Activated B cell treated with CpG ODN at 0.5 μM for 24 hours (primary cell): Measurements from ENCODE around the gene TIMP2. TPM values are rescaled to one million over a fixed set of nuclear protein-coding genes. Genes with fewer than 3 reads are reported as not detected.

ENCODE experiments used
- ATAC-seq: fragments of 200-7000 bp; cut with Tn5 transposase; one replicate; pipeline ENCODE4 v1.10.0; 2021; ENCODE audit warnings: low read depth, mild to moderate bottlenecking, moderate library complexity
- CTCF ChIA-PET: fragments of 350-600 bp; sonication (Branson Sonifier 250); formaldehyde crosslinking; loops from one replicate; lab custom pipeline; 2021; ENCODE audit warnings: antibody characterized with exemption; lab: Charles Lee
- POLR2A ChIA-PET: fragments of 350-600 bp; sonication (Branson Sonifier 250); formaldehyde crosslinking; loops from one replicate; lab custom pipeline; 2021; ENCODE audit warnings: antibody characterized with exemption; lab: Charles Lee
- DNase-seq: peaks from one replicate; pipeline ENCODE4 v3.0.0; 2022
- H3K27ac Mint-ChIP-seq: one replicate; pipeline ENCODE4 v1.8.0; 2020; ENCODE audit warnings: mixed read lengths
- H3K27me3 Mint-ChIP-seq: one replicate; pipeline ENCODE4 v1.8.0; 2021; ENCODE audit warnings: mixed read lengths
- H3K36me3 Mint-ChIP-seq: one replicate; pipeline ENCODE4 v1.8.0; 2021; ENCODE audit warnings: low read depth, mixed read lengths
- H3K4me1 Mint-ChIP-seq: one replicate; pipeline ENCODE4 v1.8.0; 2021; ENCODE audit warnings: mixed read lengths
- H3K4me3 Mint-ChIP-seq: one replicate; pipeline ENCODE4 v1.8.0; 2020; ENCODE audit warnings: mild to moderate bottlenecking, mixed read lengths
- H3K9me3 Mint-ChIP-seq: one replicate; pipeline ENCODE4 v1.8.0; 2020; ENCODE audit warnings: mixed read lengths
- intact Hi-C: fragments of 100-400 bp; cut with micrococcal nuclease; formaldehyde crosslinking; loops from one replicate; pipeline ENCODE4 v1.15.1; 2024
- total RNA-seq: library from RNA; stranded (reverse); gene quantifications from 2 replicates; pipeline ENCODE4 v1.2.3, GENCODE V29; 2022
- TF ChIP-seq, protein P1 (sequence below): fragments of 200-600 bp; IDR thresholded peaks from one replicate; pipeline ENCODE4 v1.8.0; 2022; ENCODE audit warnings: antibody characterized with exemption, mild to moderate bottlenecking

Gene TIMP2
- total RNA-seq, 1 donor from 2014 or later: 4.2 TPM

DNA sequence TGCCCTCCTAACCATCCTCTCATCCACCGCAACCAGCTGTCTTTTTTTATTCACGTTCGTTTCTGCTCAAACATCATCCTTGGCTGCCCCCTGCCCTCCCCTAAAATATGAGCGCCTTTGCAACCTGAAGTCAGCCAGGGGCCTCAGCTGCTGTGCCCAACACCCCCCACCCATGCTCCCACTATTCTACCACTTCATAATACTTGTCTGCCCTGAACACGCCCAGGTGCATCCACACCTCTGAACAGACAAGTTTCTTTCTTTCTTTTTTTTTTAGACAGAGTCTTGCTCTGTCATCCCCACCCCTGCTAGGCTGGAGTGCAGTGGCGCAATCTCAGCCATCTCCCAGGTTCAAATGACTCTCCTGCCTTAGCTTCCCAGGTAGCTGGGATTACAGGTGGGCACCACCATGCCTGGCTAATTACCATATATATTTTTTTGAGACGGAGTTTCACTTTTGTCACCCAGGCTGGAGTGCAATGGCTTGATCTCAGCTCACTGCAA lies 49.0 kb downstream of the TIMP2 start:
- no peak overlapping the region for H3K4me3 Mint-ChIP-seq
- H3K27ac Mint-ChIP-seq: no peak overlapping the region
- ChIA-PET POLR2A (no interaction called here), CTCF (no interaction called here)
- no peak for ATAC-seq
- DNase-seq: no peak
- intact Hi-C loops: no loop called here
- TF ChIP-seq, protein P1, sequence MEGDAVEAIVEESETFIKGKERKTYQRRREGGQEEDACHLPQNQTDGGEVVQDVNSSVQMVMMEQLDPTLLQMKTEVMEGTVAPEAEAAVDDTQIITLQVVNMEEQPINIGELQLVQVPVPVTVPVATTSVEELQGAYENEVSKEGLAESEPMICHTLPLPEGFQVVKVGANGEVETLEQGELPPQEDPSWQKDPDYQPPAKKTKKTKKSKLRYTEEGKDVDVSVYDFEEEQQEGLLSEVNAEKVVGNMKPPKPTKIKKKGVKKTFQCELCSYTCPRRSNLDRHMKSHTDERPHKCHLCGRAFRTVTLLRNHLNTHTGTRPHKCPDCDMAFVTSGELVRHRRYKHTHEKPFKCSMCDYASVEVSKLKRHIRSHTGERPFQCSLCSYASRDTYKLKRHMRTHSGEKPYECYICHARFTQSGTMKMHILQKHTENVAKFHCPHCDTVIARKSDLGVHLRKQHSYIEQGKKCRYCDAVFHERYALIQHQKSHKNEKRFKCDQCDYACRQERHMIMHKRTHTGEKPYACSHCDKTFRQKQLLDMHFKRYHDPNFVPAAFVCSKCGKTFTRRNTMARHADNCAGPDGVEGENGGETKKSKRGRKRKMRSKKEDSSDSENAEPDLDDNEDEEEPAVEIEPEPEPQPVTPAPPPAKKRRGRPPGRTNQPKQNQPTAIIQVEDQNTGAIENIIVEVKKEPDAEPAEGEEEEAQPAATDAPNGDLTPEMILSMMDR: no peak
- H3K4me1 Mint-ChIP-seq: peaks cover 14% of the 10 kb centered on the region
- H3K27me3 Mint-ChIP-seq: peaks cover 11% of the 10 kb centered on the region
- H3K36me3 Mint-ChIP-seq: no peaks in the 10 kb centered on the region
- H3K9me3 Mint-ChIP-seq: no peaks in the 10 kb centered on the region

DNA sequence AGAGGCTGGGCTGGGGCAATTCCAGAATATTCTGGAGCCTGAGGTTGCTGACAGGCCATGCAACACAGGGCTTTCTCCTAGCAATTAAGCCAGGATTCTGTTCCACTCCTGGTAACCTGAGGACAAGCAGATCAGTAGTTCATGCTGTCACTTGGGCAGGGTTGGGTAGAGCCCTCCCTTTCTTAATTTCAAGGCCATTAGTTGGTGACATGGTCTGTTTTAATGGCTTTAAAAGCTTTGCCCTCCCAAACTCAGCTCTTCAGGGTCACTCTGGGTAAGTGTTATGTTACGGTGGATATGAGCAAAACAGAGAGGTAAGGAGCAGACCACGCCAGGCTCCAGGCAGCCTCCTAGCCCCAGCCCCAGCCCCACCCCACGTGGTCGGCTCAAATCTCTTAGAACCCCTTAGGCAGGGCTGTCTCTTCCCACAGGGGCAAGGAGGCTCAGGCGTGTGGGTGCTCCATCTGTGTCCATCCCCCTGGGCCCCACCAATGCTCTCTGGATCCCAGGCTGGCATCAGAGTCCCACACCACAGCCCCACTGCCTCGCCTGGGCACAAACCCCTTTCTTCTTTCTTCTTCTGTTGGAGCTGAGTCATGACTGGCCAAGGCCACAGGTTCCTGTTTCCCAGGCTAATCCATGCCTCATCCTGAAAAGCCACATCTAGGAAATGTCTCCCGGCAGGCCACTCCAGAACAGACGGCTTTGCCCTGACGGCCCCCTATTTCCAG lies 49.7 kb downstream of the TIMP2 start:
- Mint-ChIP-seq H3K9me3 (no peaks in the 10 kb centered on the region), H3K36me3 (peaks cover 2% of the 10 kb centered on the region), H3K27ac (no peak overlapping the region), H3K27me3 (peaks cover 11% of the 10 kb centered on the region), H3K4me3 (no peak overlapping the region), H3K4me1 (peaks cover 14% of the 10 kb centered on the region)
- no peak for DNase-seq
- intact Hi-C loops: no loop called here
- ChIA-PET CTCF (no interaction called here), POLR2A (no interaction called here)
- no peak for ATAC-seq
- TF ChIP-seq, protein P1: no peak

DNA sequence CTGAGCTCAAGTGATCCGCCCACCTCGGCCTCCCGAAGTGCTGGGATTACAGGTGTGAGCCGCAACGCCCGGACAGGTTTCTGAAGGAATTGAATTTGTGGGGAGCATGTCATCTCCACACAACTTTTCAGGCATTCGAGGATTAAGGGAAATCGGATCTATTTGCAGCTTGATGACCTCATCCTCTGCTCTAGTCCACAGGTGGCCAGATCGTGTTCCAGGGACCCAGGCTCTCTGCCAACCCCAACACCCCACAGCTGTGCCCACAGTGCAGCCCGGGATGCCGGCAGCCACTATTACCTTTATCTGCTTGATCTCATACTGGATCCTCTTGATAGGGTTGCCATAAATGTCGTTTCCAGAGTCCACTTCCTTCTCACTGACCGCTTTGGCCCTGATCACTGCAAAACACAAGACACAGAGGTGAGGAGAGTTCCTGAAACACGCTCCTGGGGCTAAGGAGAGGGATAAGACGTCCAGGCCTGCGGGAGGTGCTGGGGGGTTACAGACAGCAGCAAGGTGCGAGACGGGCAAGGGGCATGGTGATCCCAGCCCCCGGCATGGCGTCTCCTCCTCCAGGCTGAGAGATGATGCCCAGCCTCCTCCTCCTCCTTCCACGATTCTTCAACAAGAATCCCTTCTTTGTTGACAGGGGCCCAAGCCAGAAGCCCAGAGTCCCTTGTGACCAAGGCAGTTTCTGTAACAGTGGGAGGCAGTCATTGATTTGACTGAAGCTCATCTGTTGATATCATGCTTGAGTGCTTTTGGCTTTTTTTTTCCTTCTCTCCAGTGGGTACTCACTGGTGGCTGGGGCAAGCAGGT lies 51.5 kb downstream of the TIMP2 start:
- H3K27ac Mint-ChIP-seq: no peak overlapping the region
- H3K36me3 Mint-ChIP-seq: peaks cover 5% of the 10 kb centered on the region
- intact Hi-C loops: no loop called here
- ChIA-PET CTCF (interaction anchor here (1.0 kb wide), 1 partner anchor 8 kb away, joined by 5 read pairs; no protein-coding TSS in a partner anchor), POLR2A (interaction anchor here (0.5 to 0.6 kb wide), 3 partner anchors 26 to 89 kb away, joined by 3 read pairs; no protein-coding TSS in a partner anchor)
- ATAC-seq: no peak
- peaks cover under 1% of the 10 kb centered on the region for H3K4me1 Mint-ChIP-seq
- TF ChIP-seq, protein P1: no peak
- no peaks in the 10 kb centered on the region for H3K9me3 Mint-ChIP-seq
- DNase-seq: no peak
- H3K27me3 Mint-ChIP-seq: peaks cover 8% of the 10 kb centered on the region
- H3K4me3 Mint-ChIP-seq: no peak overlapping the region

DNA sequence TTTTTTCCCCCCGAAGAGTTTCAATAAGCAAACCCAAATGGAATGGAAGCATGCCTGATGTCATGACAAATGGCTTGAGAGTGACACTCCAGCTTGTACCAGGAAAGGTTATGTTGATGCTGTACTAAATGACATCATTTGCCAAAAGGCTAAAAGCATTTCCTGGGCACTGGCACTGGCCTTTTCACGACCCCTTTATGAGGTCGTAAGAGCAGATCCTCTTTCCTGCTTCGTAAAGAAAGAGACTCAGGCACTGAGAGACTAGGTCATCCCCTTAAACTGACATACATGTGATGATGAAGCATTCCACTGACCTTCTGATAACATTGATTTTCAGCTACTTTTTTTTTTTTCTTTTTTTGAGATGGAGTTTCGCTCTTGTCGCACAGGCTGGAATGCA lies 52.7 kb downstream of the TIMP2 start:
- intact Hi-C loops: no loop called here
- no peaks in the 10 kb centered on the region for H3K4me1 Mint-ChIP-seq
- H3K4me3 Mint-ChIP-seq: no peak overlapping the region
- ChIA-PET CTCF (no interaction called here), POLR2A (interaction anchor here (0.5 to 0.7 kb wide), 2 partner anchors 18 to 19 kb away, joined by 4 to 6 read pairs; no protein-coding TSS in a partner anchor)
- TF ChIP-seq, protein P1: no peak
- no peaks in the 10 kb centered on the region for H3K9me3 Mint-ChIP-seq
- peaks cover 8% of the 10 kb centered on the region for H3K27me3 Mint-ChIP-seq
- peaks cover 5% of the 10 kb centered on the region for H3K36me3 Mint-ChIP-seq
- no peak for ATAC-seq
- DNase-seq: no peak
- H3K27ac Mint-ChIP-seq: no peak overlapping the region

DNA sequence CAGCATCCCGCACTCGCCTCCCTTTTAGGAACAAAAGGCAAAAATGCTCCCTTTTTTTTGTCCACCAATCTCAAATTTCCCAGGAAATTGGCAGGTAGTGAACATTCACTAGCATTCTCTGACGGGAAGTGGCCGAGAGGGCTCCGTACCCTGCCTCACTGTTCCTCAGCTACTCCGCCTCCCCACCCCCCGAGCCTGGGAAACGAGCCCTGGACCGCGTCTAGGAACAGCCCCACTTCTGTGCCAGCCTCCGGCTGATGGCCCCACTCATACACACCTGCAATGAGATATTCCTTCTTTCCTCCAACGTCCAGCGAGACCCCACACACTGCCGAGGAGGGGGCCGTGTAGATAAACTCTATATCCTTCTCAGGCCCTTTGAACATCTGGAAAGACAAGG lies 54.6 kb downstream of the TIMP2 start:
- Mint-ChIP-seq H3K36me3 (peaks cover 5% of the 10 kb centered on the region), H3K4me1 (peaks cover 3% of the 10 kb centered on the region), H3K9me3 (no peaks in the 10 kb centered on the region), H3K27me3 (peaks cover 2% of the 10 kb centered on the region), H3K4me3 (no peak overlapping the region), H3K27ac (no peak overlapping the region)
- TF ChIP-seq, protein P1: no peak
- ChIA-PET POLR2A (no interaction called here), CTCF (no interaction called here)
- DNase-seq (no peak), ATAC-seq (no peak)
- intact Hi-C loops: no loop called here
